Loucy (cell line): ENCODE data around the gene SLC9C2.

Experiments used
- H2AFZ ChIP-seq: fragments of 200-600 bp; sonication (generic); 2 replicates; pipeline ENCODE4 v1.6.0; 2016; ENCODE audit warnings: antibody characterized with exemption, mild to moderate bottlenecking, low read length, moderate library complexity
- H3F3A ChIP-seq: fragments of 200-600 bp; 2 replicates; pipeline ENCODE4 v1.6.0; 2016; ENCODE audit warnings: antibody characterized with exemption, low read depth, mild to moderate bottlenecking
- H3K27me3 ChIP-seq: fragments of 200-600 bp; sonication (generic); 2 replicates; pipeline ENCODE4 v1.6.1; 2014; ENCODE audit warnings: low read length, mild to moderate bottlenecking; ENCODE audit not compliant: insufficient read depth, poor library complexity, severe bottlenecking
- H3K36me3 ChIP-seq: fragments of 200-600 bp; sonication (generic); 2 replicates; pipeline ENCODE4 v1.6.1; 2016; ENCODE audit warnings: low read length; ENCODE audit not compliant: insufficient read depth
- H3K4me1 ChIP-seq: fragments of 200-600 bp; sonication (generic); 2 replicates; pipeline ENCODE4 v1.5.1; 2014; ENCODE audit warnings: low read length, mild to moderate bottlenecking; ENCODE audit not compliant: insufficient read depth, poor library complexity, severe bottlenecking
- H3K4me2 ChIP-seq: fragments of 200-600 bp; sonication (generic); 2 replicates; pipeline ENCODE4 v1.6.0; 2014; ENCODE audit warnings: antibody characterized with exemption, low read length, low read depth, mild to moderate bottlenecking; ENCODE audit not compliant: poor library complexity, severe bottlenecking
- H3K4me3 ChIP-seq: fragments of 200-600 bp; sonication (generic); 2 replicates; pipeline ENCODE4 v1.5.1; 2014; ENCODE audit warnings: low read length, mild to moderate bottlenecking, mixed read lengths; ENCODE audit not compliant: poor library complexity, severe bottlenecking
- H3K79me2 ChIP-seq: fragments of 200-600 bp; sonication (generic); 2 replicates; pipeline ENCODE4 v1.6.1; 2014; ENCODE audit warnings: low read length; ENCODE audit not compliant: insufficient read depth
- H3K9ac ChIP-seq: fragments of 200-600 bp; sonication (generic); 2 replicates; pipeline ENCODE4 v1.6.0; 2014; ENCODE audit warnings: mild to moderate bottlenecking, low read depth, low read length, moderate library complexity; ENCODE audit not compliant: poor library complexity, severe bottlenecking
- H3K9me2 ChIP-seq: fragments of 200-600 bp; sonication (generic); replicated peaks from 2 replicates; pipeline ENCODE4 v1.6.1; 2016; ENCODE audit warnings: low read depth, low read length, mixed read lengths
- H3K9me3 ChIP-seq: fragments of 200-600 bp; sonication (generic); 2 replicates; pipeline ENCODE4 v1.6.1; 2014; ENCODE audit warnings: mild to moderate bottlenecking, antibody characterized with exemption, low read length, low read depth; ENCODE audit not compliant: insufficient read depth
- H4K20me1 ChIP-seq: fragments of 200-600 bp; sonication (generic); 2 replicates; pipeline ENCODE4 v1.6.0; 2014; ENCODE audit warnings: antibody characterized with exemption, low read length, mild to moderate bottlenecking; ENCODE audit not compliant: insufficient read depth, poor library complexity, severe bottlenecking
- EZH2phosphoT487 ChIP-seq: fragments of 200-600 bp; IDR thresholded peaks from 2 replicates; pipeline ENCODE4 v1.6.1; 2018; ENCODE audit warnings: antibody characterized with exemption, mild to moderate bottlenecking, moderate library complexity, borderline replicate concordance
- TF ChIP-seq, protein P1 (sequence below): fragments of 200-600 bp; sonication (generic); conservative IDR thresholded peaks from 2 replicates; pipeline ENCODE4 v1.5.1; 2014; ENCODE audit warnings: mild to moderate bottlenecking, antibody characterized with exemption, low read length

Gene SLC9C2

DNA sequence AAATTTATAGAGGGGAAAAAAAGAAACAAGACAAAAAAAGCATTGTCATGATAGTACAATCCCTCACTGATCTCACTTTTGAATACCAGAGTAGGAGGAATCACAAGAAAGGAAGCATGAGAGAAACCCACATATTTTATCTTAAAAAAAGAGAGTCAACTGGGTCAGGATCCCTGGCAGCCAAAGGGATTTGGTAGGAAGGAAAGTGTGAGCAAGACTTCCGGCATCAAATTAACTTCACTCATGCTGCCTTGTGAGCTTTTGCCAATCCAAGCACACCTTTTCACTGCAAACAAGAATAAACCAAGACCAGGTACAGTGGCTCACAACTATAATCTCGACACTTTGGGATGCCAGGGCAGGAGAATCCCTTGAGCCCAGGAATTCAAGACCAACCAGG is 53.1 kb downstream of the SLC9C2 start:
- Histone ChIP-seq H3K4me2 (no peak overlapping the region), H3F3A (no peaks in the 10 kb centered on the region), H3K79me2 (no peaks in the 10 kb centered on the region), H4K20me1 (no peaks in the 10 kb centered on the region), H3K36me3 (no peaks in the 10 kb centered on the region), H2AFZ (peak overlapping the region; percentile 48; the same call in 1 of the 2 replicates), H3K9me2 (no peaks in the 10 kb centered on the region), H3K9ac (no peak overlapping the region), H3K4me1 (peaks cover 36% of the 10 kb centered on the region), H3K4me3 (no peak overlapping the region), H3K27me3 (no peaks in the 10 kb centered on the region), H3K9me3 (no peaks in the 10 kb centered on the region)
- TF ChIP-seq, protein P1, sequence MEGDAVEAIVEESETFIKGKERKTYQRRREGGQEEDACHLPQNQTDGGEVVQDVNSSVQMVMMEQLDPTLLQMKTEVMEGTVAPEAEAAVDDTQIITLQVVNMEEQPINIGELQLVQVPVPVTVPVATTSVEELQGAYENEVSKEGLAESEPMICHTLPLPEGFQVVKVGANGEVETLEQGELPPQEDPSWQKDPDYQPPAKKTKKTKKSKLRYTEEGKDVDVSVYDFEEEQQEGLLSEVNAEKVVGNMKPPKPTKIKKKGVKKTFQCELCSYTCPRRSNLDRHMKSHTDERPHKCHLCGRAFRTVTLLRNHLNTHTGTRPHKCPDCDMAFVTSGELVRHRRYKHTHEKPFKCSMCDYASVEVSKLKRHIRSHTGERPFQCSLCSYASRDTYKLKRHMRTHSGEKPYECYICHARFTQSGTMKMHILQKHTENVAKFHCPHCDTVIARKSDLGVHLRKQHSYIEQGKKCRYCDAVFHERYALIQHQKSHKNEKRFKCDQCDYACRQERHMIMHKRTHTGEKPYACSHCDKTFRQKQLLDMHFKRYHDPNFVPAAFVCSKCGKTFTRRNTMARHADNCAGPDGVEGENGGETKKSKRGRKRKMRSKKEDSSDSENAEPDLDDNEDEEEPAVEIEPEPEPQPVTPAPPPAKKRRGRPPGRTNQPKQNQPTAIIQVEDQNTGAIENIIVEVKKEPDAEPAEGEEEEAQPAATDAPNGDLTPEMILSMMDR, result no peak
- no peak for TF ChIP-seq EZH2phosphoT487

DNA sequence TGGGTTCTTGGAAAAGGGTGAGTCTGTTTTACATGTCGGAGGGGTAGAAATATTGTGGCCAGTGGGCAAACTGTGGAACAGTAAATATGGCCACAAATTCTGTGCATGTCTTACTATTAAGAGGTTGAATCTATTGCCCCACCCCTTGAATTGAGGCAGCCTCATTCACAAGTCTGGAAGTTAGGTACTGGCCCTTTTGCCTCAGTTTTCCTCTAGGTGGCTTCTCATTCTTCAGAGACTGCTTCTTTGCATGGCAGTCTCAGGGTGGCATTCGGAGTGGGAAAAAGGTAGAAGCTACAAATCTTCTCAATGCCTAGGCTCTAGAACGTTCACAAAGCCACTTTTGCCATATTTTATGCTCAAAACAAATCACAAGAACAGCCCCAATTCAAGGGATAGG is 57.2 kb downstream of the SLC9C2 start:
- Histone ChIP-seq H3K4me3 (no peak overlapping the region), H3K4me1 (no peaks in the 10 kb centered on the region), H3F3A (no peaks in the 10 kb centered on the region), H3K9me3 (no peaks in the 10 kb centered on the region), H3K27me3 (no peaks in the 10 kb centered on the region), H3K9me2 (no peaks in the 10 kb centered on the region), H3K4me2 (no peak overlapping the region), H3K9ac (no peak overlapping the region), H3K79me2 (no peaks in the 10 kb centered on the region), H3K36me3 (no peaks in the 10 kb centered on the region), H2AFZ (no peak overlapping the region), H4K20me1 (no peaks in the 10 kb centered on the region)
- TF ChIP-seq, protein P1, result peak; percentile 23
- no peak for TF ChIP-seq EZH2phosphoT487

DNA sequence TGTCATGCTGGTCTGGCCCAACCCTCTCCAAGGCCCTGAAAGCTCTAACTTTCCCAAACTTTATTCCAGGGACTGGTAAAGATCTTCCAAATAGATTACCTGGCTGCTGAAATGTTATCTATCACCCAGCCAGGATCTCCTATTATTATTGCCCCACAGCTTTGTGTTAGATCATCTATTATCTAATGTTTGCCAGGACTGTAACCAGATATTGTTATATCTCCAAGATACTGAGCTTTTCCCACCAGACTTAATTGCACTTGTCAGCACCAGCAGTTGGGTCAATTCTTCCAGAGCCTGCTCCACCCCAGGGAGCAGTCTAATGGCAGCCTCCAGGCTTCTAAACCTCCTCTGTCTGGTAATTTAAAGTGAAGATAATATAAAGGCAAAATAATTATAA is 66.6 kb downstream of the SLC9C2 start:
- Histone ChIP-seq H3K4me2 (no peak overlapping the region), H2AFZ (no peak overlapping the region), H3K9me3 (no peaks in the 10 kb centered on the region), H3K4me3 (no peak overlapping the region), H3F3A (no peaks in the 10 kb centered on the region), H3K9ac (no peak overlapping the region), H3K4me1 (peaks cover 7% of the 10 kb centered on the region), H3K27me3 (no peaks in the 10 kb centered on the region), H4K20me1 (no peaks in the 10 kb centered on the region), H3K36me3 (no peaks in the 10 kb centered on the region), H3K79me2 (no peaks in the 10 kb centered on the region), H3K9me2 (no peaks in the 10 kb centered on the region)
- TF ChIP-seq EZH2phosphoT487, result no peak
- TF ChIP-seq, protein P1, result no peak
